SK-N-SH (cell line): ENCODE results near the gene ZNF521. TPM values are rescaled to one million over a fixed set of nuclear protein-coding genes. Genes with fewer than 3 reads are reported as not detected.

Experiments
- CTCF ChIA-PET: fragments of 300-600, 350-600 bp; formaldehyde crosslinking; extraction: SDS; loops from one replicate; lab custom pipeline; 2021; lab: Yijun Ruan, JAX
- POLR2A ChIA-PET: fragments of 350-600 bp; sonication (Branson Sonifier 250); formaldehyde crosslinking; extraction: SDS; loops from one replicate; lab custom pipeline; 2020; ENCODE audit warnings: antibody characterized with exemption, inconsistent platforms; lab: Yijun Ruan, JAX
- DNase-seq: peaks from one replicate; pipeline ENCODE4 v3.0.0; 2012
- H2AFZ ChIP-seq: fragments of 200-600 bp; sonication (generic); 2 replicates; pipeline ENCODE4 v1.8.1; 2016; ENCODE audit warnings: antibody characterized with exemption, mild to moderate bottlenecking, low read depth
- H3F3A ChIP-seq: fragments of 200-600 bp; sonication (generic); replicated peaks from 2 replicates; pipeline ENCODE3; 2016; ENCODE audit warnings: antibody characterized with exemption, mild to moderate bottlenecking; ENCODE audit not compliant: insufficient read depth
- H3K27ac ChIP-seq, 2 experiments: fragments of 200-500 bp in 1 of 2; fragments of 200-600 bp in 1 of 2; sonication (Bioruptor generic) in 1 of 2; sonication (generic), shearing (Covaris generic) in 1 of 2; 2 replicates each; pipeline versions ENCODE4 v1.5.1 to v1.6.1; 2014 to 2016; ENCODE audit warnings: low read depth in 2 of 2, inconsistent platforms in 1 of 2, low read length in 1 of 2, mild to moderate bottlenecking in 1 of 2, mixed read lengths in 1 of 2
- H3K27me3 ChIP-seq: fragments of 200-600 bp; sonication (generic), shearing (Covaris generic); 2 replicates; pipeline ENCODE4 v1.6.1; 2016; ENCODE audit warnings: mixed run types; ENCODE audit not compliant: insufficient read depth
- H3K36me3 ChIP-seq, 2 experiments: fragments of 200-500 bp in 1 of 2; fragments of 200-600 bp in 1 of 2; sonication (Bioruptor generic) in 1 of 2; sonication (generic) in 1 of 2; replicated peaks in 1 of 2; 2 replicates each; pipeline versions ENCODE3 to v1.5.1; 2014 to 2016; ENCODE audit warnings: low read length in 1 of 2, mild to moderate bottlenecking in 1 of 2; ENCODE audit not compliant: insufficient read depth in 2 of 2, control insufficient read depth in 1 of 2
- H3K4me1 ChIP-seq, 2 experiments: fragments of 200-500 bp in 1 of 2; fragments of 200-600 bp in 1 of 2; sonication (Bioruptor generic) in 1 of 2; sonication (generic), shearing (Covaris generic) in 1 of 2; 2 replicates each; pipeline versions ENCODE4 v1.5.1 to v1.6.1; 2014 to 2016; ENCODE audit warnings: low read depth in 1 of 2, low read length in 1 of 2, mixed run types in 1 of 2; ENCODE audit not compliant: insufficient read depth in 2 of 2, control insufficient read depth in 1 of 2
- H3K4me2 ChIP-seq: fragments of 200-600 bp; sonication (generic), shearing (Covaris generic); 2 replicates; pipeline ENCODE4 v1.6.1; 2017; ENCODE audit warnings: mixed run types
- H3K4me3 ChIP-seq, 2 experiments: fragments of 200-500 bp in 1 of 2; fragments of 200-600 bp in 1 of 2; sonication (Bioruptor generic) in 1 of 2; sonication (generic), shearing (Covaris generic) in 1 of 2; 2 replicates each; pipeline versions ENCODE4 v1.5.1 to v1.8.1; 2014 to 2016; ENCODE audit warnings: low read depth in 2 of 2, inconsistent platforms in 1 of 2, low read length in 1 of 2, mild to moderate bottlenecking in 1 of 2, mixed read lengths in 1 of 2, moderate library complexity in 1 of 2
- H3K79me2 ChIP-seq: fragments of 200-600 bp; sonication (generic); 2 replicates; pipeline ENCODE4 v1.8.1; 2017; ENCODE audit warnings: mild to moderate bottlenecking; ENCODE audit not compliant: insufficient read depth
- H3K9ac ChIP-seq: fragments of 200-600 bp; sonication (generic); 2 replicates; pipeline ENCODE4 v1.6.1; 2017; ENCODE audit warnings: mixed run types
- H3K9me2 ChIP-seq: fragments of 200-600 bp; sonication (generic); 2 replicates; pipeline ENCODE4 v1.6.1; 2017; ENCODE audit warnings: mixed run types
- H3K9me3 ChIP-seq: fragments of 200-600 bp; sonication (generic); 2 replicates; pipeline ENCODE4 v1.6.1; 2017; ENCODE audit warnings: mixed run types, mild to moderate bottlenecking, moderate library complexity
- H4K20me1 ChIP-seq: fragments of 200-600 bp; sonication (generic); 2 replicates; pipeline ENCODE4 v1.6.1; 2017; ENCODE audit warnings: mild to moderate bottlenecking, mixed run types; ENCODE audit not compliant: insufficient read depth
- CTCF ChIP-seq: fragments of 200-600 bp; sonication (generic); IDR thresholded peaks from 2 replicates; pipeline ENCODE4 v1.6.1; 2017; ENCODE audit warnings: antibody characterized with exemption, mild to moderate bottlenecking, moderate library complexity
- FOXJ3 ChIP-seq: sonication (generic); formaldehyde crosslinking; IDR thresholded peaks from 2 replicates; pipeline ENCODE4 v1.5.1; 2020; ENCODE audit warnings: mild to moderate bottlenecking, missing genetic modification reagents
- FOXM1 ChIP-seq: IDR thresholded peaks from 2 replicates; pipeline ENCODE4 v1.4.0; 2012; ENCODE audit warnings: low read depth, mild to moderate bottlenecking
- GATA2 ChIP-seq: sonication (generic); formaldehyde crosslinking; IDR thresholded peaks from 2 replicates; pipeline ENCODE4 v1.5.0; 2020; ENCODE audit warnings: mild to moderate bottlenecking, missing genetic modification reagents
- NFIC ChIP-seq: IDR thresholded peaks from 2 replicates; pipeline ENCODE4 v1.4.0; 2012; ENCODE audit warnings: borderline replicate concordance
- REST ChIP-seq: IDR thresholded peaks from 2 replicates; pipeline ENCODE4 v1.6.1; 2012; ENCODE audit warnings: mild to moderate bottlenecking, low read depth, low read length, moderate library complexity
- SIN3A ChIP-seq: IDR thresholded peaks from 2 replicates; pipeline ENCODE4 v1.6.1; 2012; ENCODE audit warnings: low read depth, mild to moderate bottlenecking, low read length, moderate library complexity, borderline replicate concordance
- SMC3 ChIP-seq: IDR thresholded peaks from 2 replicates; pipeline ENCODE4 v1.6.1; 2012; ENCODE audit warnings: low read depth, low read length, improper control_type of control experiment
- TCF12 ChIP-seq: IDR thresholded peaks from 2 replicates; pipeline ENCODE4 v1.4.0; 2012
- TEAD4 ChIP-seq: IDR thresholded peaks from 2 replicates; pipeline ENCODE4 v1.4.0; 2012; ENCODE audit warnings: mild to moderate bottlenecking, borderline replicate concordance; ENCODE audit not compliant: insufficient read depth
- YY1 ChIP-seq: IDR thresholded peaks from 2 replicates; pipeline ENCODE4 v1.4.0; 2012; ENCODE audit warnings: low read depth, mild to moderate bottlenecking
- WGBS: methylation state at CpG from one replicate; pipeline ENCODE4 v1.1.6; 2017; ENCODE audit warnings: low lambda C conversion rate; 5-methylcytosine and 5-hydroxymethylcytosine counted together
- polyA plus RNA-seq, 3 experiments: library from polyadenylated mRNA; depleted of rRNA; stranded (reverse); fragments of >200 nt; gene quantifications; 2 replicates each; pipeline ENCODE4 v1.2.3, GENCODE V29; 2012
- TF ChIP-seq, protein P1 (sequence below): fragments of 150-350 bp; IDR thresholded peaks from 2 replicates; pipeline ENCODE4 v1.6.1; 2017; ENCODE audit warnings: antibody characterized with exemption, low read length, low read depth, borderline replicate concordance

Gene ZNF521
- polyA plus RNA-seq, 1 of the 3 experiments (the other 2 are of a cell fraction) = 14.1 TPM

DNA sequence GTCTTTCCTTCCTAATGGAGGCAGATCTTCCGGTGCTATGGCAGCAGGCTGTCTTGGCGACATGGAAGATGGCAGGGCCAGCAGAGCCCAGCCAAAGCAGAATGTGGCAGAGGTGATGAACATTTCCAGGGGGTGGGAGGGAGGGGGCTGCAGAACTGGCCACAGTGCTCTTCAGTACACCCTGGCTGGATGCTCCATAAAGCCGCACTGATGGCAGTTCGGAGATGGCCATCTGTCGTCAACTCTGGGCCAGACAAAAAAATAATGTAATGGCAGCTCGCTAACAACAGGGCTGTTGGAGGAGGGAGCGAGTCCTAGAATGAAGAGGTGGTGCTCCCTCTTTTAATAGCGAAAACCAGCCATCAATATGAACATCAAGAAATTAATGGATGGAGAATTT is 271.0 kb downstream of the ZNF521 start:
- no peak for TF ChIP-seq GATA2 (CRISPR knock-in tag)
- TF ChIP-seq FOXM1 = no peak
- no peak for TF ChIP-seq NFIC
- no peak for TF ChIP-seq YY1
- no peak for TF ChIP-seq TEAD4
- no peak for TF ChIP-seq TCF12
- no peak for TF ChIP-seq REST
- TF ChIP-seq, protein P1, sequence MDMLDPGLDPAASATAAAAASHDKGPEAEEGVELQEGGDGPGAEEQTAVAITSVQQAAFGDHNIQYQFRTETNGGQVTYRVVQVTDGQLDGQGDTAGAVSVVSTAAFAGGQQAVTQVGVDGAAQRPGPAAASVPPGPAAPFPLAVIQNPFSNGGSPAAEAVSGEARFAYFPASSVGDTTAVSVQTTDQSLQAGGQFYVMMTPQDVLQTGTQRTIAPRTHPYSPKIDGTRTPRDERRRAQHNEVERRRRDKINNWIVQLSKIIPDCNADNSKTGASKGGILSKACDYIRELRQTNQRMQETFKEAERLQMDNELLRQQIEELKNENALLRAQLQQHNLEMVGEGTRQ = no peak
- TF ChIP-seq CTCF = no peak
- no peak for TF ChIP-seq SIN3A
- no peak for TF ChIP-seq SMC3
- TF ChIP-seq FOXJ3 (CRISPR knock-in tag) = no peak
- Histone ChIP-seq H3K27ac (no peak overlapping the region), H2AFZ (no peak overlapping the region), H3K27me3 (no peaks in the 10 kb centered on the region), H4K20me1 (no peaks in the 10 kb centered on the region), H3K79me2 (no peaks in the 10 kb centered on the region), H3K9me3 (no peaks in the 10 kb centered on the region), H3K4me1 (no peaks in the 10 kb centered on the region), H3F3A (no peaks in the 10 kb centered on the region), H3K36me3 (peaks cover 0 to 14% of the 10 kb centered on the region in 2 experiments), H3K4me2 (no peak overlapping the region), H3K9me2 (no peaks in the 10 kb centered on the region), H3K9ac (no peak overlapping the region), H3K4me3 (no peak overlapping the region)
- no peak for DNase-seq
- 98% methylated on average over 8 of the region's 8 CpGs for WGBS
- ChIA-PET POLR2A (no interaction called here), CTCF (no interaction called here)
